Ascending aorta (tissue), 2 donors: ENCODE results near the gene NLGN4X. TPM values are rescaled to one million over a fixed set of nuclear protein-coding genes. Genes with fewer than 3 reads are reported as not detected.
A peak's percentile ranks its signal among the peaks of the same experiment; 100 is the strongest.
"Not testable (repeated sequence)": the region's sequence is repeated elsewhere in the genome, so short reads cannot be mapped to it uniquely, and the experiment has no call there.

ENCODE experiments used
- DNase-seq, 2 donors: peaks; one replicate each; pipeline ENCODE4 v3.0.0-alpha.2; 2019; ENCODE audit warnings: low spot score in 2 of 2
- H3K27ac ChIP-seq, 2 donors: fragments of 200-600 bp; sonication (generic); one replicate each; pipeline ENCODE4 v1.5.1; 2016 to 2017; ENCODE audit warnings: mild to moderate bottlenecking in 1 of 2
- H3K27me3 ChIP-seq: fragments of 200-600 bp; sonication (generic); one replicate; pipeline ENCODE4 v1.5.1; 2017
- H3K36me3 ChIP-seq, 2 donors: fragments of 200-600 bp; sonication (generic); one replicate each; pipeline ENCODE4 v1.5.1; 2016
- H3K4me1 ChIP-seq, 2 donors: fragments of 200-600 bp; sonication (generic); one replicate each; pipeline ENCODE4 v1.5.1; 2016 to 2017; ENCODE audit warnings: mild to moderate bottlenecking in 1 of 2
- H3K4me3 ChIP-seq, 2 donors: fragments of 200-600 bp; sonication (generic); one replicate each; pipeline ENCODE4 v1.5.1; 2016 to 2017; ENCODE audit warnings: mild to moderate bottlenecking in 1 of 2
- H3K9me3 ChIP-seq, 2 donors: fragments of 200-600 bp; sonication (generic); one replicate each; pipeline ENCODE4 v1.5.1; 2016
- intact Hi-C: fragments of 100-400 bp; cut with DNase I; formaldehyde crosslinking; loops from one replicate; pipeline ENCODE4 v1.15.1; 2023
- total RNA-seq: library from RNA; depleted of rRNA; stranded (reverse); fragments of >200 nt; gene quantifications from one replicate; pipeline ENCODE4 v1.1.0, GENCODE V29; 2016
- TF ChIP-seq, protein P1 (sequence below), 3 experiments: fragments of 200-600 bp in 2 of 3; fragments of 450-650 bp in 1 of 3; sonication (generic) in 2 of 3; IDR thresholded peaks; one replicate each; pipeline ENCODE4 v1.5.1; 2016 to 2019; ENCODE audit warnings: antibody characterized with exemption in 3 of 3, mild to moderate bottlenecking in 1 of 3, moderate library complexity in 1 of 3

Gene NLGN4X
- total RNA-seq, 1 donor from 2014 or later = 1.4 TPM

DNA sequence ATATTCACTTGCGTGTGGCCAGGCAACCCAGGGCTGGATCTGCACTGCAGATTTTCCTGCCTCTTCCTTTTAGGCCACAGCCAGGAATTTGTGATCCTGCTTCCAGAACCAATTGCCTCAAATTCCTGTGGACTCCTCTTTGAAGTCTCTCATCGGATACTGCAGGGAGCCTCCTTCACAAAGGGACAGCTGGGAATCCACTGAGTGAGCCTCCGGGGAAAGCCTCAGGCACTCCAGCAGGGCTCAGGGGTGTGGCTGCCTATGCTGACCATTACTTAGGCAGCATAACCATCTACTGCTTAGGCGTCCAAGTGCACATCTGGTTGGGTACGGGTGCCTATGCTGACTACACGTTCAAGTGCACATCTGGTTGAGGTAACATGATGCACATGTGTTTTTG lies 321.5 kb downstream of the NLGN4X start:
- TF ChIP-seq, protein P1, sequence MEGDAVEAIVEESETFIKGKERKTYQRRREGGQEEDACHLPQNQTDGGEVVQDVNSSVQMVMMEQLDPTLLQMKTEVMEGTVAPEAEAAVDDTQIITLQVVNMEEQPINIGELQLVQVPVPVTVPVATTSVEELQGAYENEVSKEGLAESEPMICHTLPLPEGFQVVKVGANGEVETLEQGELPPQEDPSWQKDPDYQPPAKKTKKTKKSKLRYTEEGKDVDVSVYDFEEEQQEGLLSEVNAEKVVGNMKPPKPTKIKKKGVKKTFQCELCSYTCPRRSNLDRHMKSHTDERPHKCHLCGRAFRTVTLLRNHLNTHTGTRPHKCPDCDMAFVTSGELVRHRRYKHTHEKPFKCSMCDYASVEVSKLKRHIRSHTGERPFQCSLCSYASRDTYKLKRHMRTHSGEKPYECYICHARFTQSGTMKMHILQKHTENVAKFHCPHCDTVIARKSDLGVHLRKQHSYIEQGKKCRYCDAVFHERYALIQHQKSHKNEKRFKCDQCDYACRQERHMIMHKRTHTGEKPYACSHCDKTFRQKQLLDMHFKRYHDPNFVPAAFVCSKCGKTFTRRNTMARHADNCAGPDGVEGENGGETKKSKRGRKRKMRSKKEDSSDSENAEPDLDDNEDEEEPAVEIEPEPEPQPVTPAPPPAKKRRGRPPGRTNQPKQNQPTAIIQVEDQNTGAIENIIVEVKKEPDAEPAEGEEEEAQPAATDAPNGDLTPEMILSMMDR (IDR thresholded peaks at IDR 0.05) = no peak
- Histone ChIP-seq H3K36me3 (no peaks in the 10 kb centered on the region), H3K27ac (no peak overlapping the region), H3K9me3 (no peaks in the 10 kb centered on the region), H3K4me1 (no peaks in the 10 kb centered on the region), H3K4me3 (no peak overlapping the region), H3K27me3 (no peaks in the 10 kb centered on the region)
- intact Hi-C loops = no loop called here
- no peak for DNase-seq

GRCh38 chrX:5903586-5904190 lies 325.0 kb downstream of the NLGN4X start:
- DNase-seq, H3K27ac ChIP-seq, H3K9me3 ChIP-seq, H3K27me3 ChIP-seq, H3K4me3 ChIP-seq, H3K4me1 ChIP-seq, intact Hi-C loops, H3K36me3 ChIP-seq: not testable (repeated sequence)

DNA sequence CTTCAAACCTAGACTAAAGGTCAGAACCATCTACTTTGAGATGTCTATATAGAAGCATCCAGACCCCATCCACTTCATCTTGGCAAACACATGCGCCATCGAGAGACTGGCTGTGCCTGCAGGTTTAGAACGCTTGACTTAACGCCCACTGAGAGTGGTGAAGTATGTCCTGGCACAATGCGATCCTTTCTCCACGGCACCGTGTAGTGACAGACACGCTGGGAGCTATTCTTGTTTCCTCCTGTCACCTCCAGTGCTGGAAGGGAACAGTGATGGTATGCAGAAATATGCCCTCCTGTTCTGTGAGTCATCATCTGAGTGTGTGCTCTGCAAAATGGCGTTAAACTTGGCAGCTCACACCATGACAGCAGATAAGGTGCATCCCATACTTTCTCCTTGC lies 330.2 kb downstream of the NLGN4X start:
- Histone ChIP-seq H3K4me1 (no peaks in the 10 kb centered on the region), H3K4me3 (no peak overlapping the region), H3K9me3 (no peaks in the 10 kb centered on the region), H3K27me3 (no peaks in the 10 kb centered on the region), H3K27ac (no peak overlapping the region), H3K36me3 (no peaks in the 10 kb centered on the region)
- no peak for DNase-seq
- TF ChIP-seq, protein P1 (IDR thresholded peaks at IDR 0.05) = no peak
- intact Hi-C loops = no loop called here

- no peak overlapping the region for H3K4me3 ChIP-seq
- H3K27me3 ChIP-seq = no peaks in the 10 kb centered on the region
- no peak overlapping the region for H3K27ac ChIP-seq
- no peaks in the 10 kb centered on the region for H3K9me3 ChIP-seq
- no peak for DNase-seq
- TF ChIP-seq, protein P1 (IDR thresholded peaks at IDR 0.05) = no peak
- intact Hi-C loops = no loop called here
- no peaks in the 10 kb centered on the region for H3K36me3 ChIP-seq
- no peaks in the 10 kb centered on the region for H3K4me1 ChIP-seq
These were observed 337.3 kb downstream of the NLGN4X start for GRCh38 chrX:5891378-5891777.

DNA sequence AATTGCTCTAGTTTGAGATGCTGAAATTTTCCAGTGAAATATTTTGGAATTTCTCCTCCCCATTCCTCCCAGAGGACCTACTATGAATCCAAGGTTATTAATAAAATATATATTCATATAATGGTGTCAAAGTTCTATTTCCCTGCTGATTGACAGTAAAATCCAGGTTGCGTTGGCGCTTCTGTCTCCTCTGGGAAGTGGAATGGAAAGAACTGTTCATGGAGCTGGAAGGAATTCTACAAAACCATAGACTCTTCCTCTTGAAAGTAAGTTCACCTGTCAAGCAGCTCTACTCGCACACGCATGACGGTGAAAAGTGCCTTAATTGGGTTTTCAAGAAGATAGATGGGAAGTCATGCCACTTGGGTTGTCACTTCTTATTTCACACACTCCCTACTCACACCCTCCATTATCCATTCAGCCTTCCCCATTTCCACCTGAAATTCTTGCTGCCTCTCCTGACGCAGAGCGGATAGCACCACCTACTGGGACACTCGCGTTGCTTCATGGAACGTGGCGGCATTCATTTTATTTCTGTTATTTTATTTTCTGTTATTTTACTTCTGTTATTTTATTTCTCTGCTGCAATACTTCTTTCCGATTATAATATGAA lies 351.6 kb downstream of the NLGN4X start:
- no peak overlapping the region for H3K27ac ChIP-seq
- no peaks in the 10 kb centered on the region for H3K36me3 ChIP-seq
- TF ChIP-seq, protein P1 (IDR thresholded peaks at IDR 0.05) = peak in 1 of 3 experiments; percentile 13
- no peaks in the 10 kb centered on the region for H3K9me3 ChIP-seq
- no peaks in the 10 kb centered on the region for H3K27me3 ChIP-seq
- intact Hi-C loops = no loop called here
- H3K4me1 ChIP-seq = no peaks in the 10 kb centered on the region
- DNase-seq = no peak
- no peak overlapping the region for H3K4me3 ChIP-seq

DNA sequence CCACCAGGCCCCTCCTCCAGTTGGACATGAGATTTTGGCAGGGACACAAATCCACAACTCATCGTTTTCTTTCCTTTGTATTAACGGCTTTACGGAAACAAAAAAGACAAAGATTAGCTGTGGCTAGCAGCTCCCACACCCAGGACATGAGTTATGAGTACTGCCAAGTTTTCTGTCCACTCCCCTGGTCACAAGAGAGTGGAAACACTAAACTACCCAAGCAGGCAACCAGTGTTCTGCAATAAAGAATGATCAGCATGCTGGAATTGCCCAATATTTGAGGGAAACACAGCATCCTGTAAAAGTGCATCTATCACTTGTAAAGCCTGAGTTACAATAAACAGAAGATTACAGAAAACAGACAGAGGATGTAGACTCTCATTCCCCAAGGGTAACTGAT lies 358.4 kb downstream of the NLGN4X start:
- no peak for DNase-seq
- Histone ChIP-seq H3K4me1 (no peaks in the 10 kb centered on the region), H3K36me3 (no peaks in the 10 kb centered on the region), H3K4me3 (no peak overlapping the region), H3K9me3 (no peaks in the 10 kb centered on the region), H3K27ac (no peak overlapping the region), H3K27me3 (no peaks in the 10 kb centered on the region)
- TF ChIP-seq, protein P1 (IDR thresholded peaks at IDR 0.05) = no peak
- intact Hi-C loops = no loop called here
